ENCODE measurements around the gene GHDC. TPM values are rescaled to one million over a fixed set of nuclear protein-coding genes. Genes with fewer than 3 reads are reported as not detected.

The GHDC gene
- total RNA-seq, 1 donor from 2014 or later, result 12.1 TPM

- peak; percentile 36 to 72 for DNase-seq (ENCODE audit: low read depth in 2 of 2)
Measured at GRCh38 chr17:42183741-42184711, 10.3 kb downstream of the GHDC start.

DNA sequence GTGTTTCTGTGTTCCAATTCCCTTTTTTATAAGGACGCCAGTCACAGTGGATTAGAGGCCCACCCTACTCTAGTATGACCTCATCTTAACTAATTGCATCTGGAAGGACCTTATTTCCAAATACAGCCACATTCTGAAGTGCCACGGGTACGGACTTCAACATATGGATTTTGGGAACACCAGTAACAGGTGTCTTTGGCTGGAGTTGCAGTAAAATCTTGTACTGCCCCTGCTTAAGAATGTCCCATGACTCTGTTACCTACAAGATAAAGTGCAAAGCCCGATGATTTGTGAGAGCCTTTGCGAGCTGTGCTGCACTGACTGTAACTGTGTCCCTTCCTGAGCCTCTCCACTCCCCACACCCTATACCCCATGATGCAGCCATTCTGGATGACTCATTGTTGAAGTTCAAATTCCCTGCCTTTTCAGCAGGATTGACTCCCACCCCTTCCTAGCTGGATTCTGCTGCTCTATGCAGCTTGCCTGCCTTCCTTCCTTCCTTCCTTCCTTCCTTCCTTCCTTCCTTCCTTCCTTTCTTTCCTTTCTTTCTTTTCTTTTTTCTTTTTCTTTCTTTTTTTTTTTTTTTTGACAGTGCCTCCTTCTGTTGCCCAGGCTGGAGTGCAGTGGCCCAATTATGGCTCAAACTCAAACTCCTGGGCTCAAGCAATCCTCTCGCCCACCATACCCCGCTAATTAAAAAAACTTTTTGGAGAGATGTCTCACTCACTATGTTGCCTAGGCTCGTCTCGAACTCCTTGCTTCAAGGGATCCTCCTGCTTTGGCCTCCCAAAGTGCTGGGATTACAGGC, 11.2 kb downstream of the GHDC start:
- peak in 1 of 2 donors; percentile 49 for DNase-seq (ENCODE audit: low read depth in 2 of 2)

DNA sequence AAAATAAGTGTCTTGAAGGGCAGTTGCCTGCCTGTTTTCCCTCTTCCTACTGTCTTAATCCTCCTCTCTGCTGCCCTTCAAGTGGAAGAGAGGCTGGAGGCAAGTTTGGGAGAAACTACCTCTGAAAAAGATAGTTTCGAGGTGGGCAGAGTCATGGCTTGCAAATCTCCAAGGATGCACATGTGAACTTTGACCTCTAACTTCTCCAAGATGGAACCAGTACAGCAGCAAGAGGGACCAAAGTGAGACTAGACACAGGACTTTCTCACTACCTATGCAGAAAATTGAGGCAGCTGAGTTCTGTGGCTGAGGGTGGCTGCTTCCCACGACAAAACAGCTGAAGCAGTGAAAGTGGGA, 12.5 kb downstream of the GHDC start:
- no peak for DNase-seq (ENCODE audit: low read depth in 2 of 2)

- DNase-seq (ENCODE audit: low read depth in 2 of 2), result peak; percentile 74 to 84
Measured at GRCh38 chr17:42180922-42181850, 13.1 kb downstream of the GHDC start, which contains the start of gene KCNH4. KCNH4 (minus strand) TSS chr17:42181142; CDS start chr17:42180945, 197 bp downstream.

- no peak for DNase-seq (ENCODE audit: low read depth in 2 of 2)
Measured at GRCh38 chr17:42180411-42180921, 13.8 kb downstream of the GHDC start.

DNA sequence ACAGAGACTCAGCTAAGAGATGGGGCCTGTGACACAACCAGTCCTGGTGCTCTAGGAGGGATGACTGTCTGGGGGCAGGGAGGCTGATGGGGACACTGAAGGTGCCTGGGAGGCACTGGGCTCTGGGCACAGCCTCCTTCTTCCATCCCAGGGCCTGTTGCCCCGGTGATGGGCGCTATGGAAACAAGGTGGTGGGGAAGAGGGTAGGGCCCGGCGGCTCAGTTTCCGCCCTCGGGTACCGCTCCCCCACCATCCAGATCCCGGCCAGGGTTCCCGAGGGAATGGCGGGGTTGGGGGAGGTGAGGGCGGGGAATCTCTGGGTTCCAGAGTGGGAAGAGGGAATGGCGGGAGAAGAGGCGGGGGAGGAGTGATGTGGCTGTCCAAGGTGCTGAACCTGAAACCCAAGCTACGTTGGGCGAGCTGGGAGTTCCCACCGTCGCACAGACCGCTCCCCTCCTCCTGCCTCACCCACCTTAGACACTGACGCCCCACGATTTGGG, 14.3 kb downstream of the GHDC start:
- peak in 1 of 2 donors; percentile 52 for DNase-seq (ENCODE audit: low read depth in 2 of 2)

DNA sequence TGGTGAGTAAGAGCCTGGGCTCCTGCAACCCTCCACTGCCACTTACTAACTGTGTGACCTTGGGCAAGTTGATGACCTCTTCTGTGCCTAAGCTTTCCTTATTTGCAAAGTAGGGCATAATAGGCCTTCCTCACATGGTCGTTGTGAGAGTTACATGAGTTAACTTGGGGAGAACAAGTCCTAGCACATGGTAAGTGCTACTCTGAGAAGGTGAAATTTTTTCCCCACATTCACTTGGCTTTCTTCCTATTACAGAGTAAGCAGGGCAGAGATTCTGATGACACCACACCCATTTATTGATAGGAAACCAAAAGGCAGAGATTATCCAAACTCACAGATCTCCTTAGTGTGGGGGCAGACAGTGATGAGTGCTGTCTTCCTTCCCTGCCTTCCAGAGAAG, 15.0 kb downstream of the GHDC start:
- DNase-seq (ENCODE audit: low read depth in 2 of 2), result no peak

DNA sequence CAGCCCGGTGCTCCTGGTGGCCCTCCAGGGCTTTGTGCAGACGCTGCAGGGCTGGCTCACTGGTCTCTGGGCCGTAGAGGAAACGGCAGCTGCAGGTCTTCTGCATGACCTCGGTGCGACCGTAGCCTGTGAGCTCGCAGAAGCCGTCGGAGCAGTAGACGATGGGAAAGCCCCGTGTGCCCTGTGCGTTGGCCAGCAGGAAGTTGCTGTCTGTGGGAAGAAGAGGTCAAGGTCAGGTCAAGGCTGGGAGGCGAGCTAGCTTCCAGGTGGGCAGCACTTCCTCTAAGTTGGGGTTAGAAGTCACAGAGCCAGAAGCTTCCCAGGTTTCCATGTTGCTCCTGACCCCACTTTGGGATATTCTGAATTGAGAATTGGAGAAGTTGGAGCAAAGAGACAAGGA, 15.5 kb downstream of the GHDC start:
- peak in 1 of 2 donors; percentile 28 for DNase-seq (ENCODE audit: low read depth in 2 of 2)

GRCh38 chr17:42177684-42178083, 16.6 kb downstream of the GHDC start:
- DNase-seq (ENCODE audit: low read depth in 2 of 2), result no peak

- DNase-seq (ENCODE audit: low read depth in 2 of 2), result no peak
Measured at GRCh38 chr17:42174126-42174783, 20.0 kb downstream of the GHDC start.

GRCh38 chr17:42171831-42172230, 22.5 kb downstream of the GHDC start:
- no peak for DNase-seq (ENCODE audit: low read depth in 2 of 2)

GRCh38 chr17:42169351-42169750, 24.9 kb downstream of the GHDC start:
- no peak for DNase-seq (ENCODE audit: low read depth in 2 of 2)

- DNase-seq (ENCODE audit: low read depth in 2 of 2), result no peak
Measured at GRCh38 chr17:42167807-42168206, 26.5 kb downstream of the GHDC start.

DNA sequence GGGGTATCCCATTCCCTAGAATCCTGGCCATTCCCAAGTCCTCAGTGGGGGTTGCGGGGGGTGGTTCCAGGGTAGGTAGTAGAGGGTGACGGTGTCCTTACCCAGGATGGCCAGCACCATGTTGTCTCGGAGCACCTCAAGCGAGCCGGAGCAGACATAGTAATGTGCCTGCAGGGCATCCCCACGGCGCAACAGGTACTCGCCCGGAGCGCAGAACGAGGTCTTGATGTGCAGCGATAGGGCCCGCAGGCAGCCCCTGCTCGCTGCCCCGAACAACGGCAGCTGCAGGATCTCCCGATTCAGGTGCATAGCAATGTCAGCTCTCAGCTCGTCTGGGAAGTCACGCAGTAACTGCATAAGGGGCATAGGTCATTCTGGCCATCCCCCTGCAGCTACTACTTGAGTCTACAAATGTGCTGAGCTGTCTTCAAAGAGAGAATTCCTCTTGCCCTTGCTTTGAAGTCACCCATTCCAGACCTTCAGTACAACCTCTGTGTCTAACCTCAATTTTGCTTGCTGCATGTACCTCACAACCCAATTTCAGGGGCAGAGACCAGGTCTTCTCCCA, 28.0 kb downstream of the GHDC start:
- no peak for DNase-seq (ENCODE audit: low read depth in 2 of 2)

DNA sequence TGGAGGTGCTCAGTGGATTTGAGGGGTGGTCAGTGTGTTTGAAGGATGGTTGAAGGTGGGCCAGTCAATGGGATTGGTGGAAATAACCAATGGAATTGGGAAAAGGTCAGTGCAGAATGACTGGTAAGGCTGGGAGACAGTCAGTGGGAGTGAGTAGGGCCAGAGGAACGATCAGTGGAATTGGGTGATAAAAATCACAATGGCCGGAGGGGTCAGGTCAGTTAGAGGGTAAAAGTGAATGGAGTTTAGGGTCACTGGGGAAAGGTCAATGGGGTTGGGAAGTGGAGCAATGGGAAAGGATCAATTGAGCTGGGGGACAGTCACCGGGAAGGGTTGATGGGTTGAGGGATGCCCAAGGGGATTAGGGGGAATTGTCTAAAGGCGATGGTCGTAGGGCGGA, 28.5 kb downstream of the GHDC start:
- DNase-seq (ENCODE audit: low read depth in 2 of 2), result no peak

DNA sequence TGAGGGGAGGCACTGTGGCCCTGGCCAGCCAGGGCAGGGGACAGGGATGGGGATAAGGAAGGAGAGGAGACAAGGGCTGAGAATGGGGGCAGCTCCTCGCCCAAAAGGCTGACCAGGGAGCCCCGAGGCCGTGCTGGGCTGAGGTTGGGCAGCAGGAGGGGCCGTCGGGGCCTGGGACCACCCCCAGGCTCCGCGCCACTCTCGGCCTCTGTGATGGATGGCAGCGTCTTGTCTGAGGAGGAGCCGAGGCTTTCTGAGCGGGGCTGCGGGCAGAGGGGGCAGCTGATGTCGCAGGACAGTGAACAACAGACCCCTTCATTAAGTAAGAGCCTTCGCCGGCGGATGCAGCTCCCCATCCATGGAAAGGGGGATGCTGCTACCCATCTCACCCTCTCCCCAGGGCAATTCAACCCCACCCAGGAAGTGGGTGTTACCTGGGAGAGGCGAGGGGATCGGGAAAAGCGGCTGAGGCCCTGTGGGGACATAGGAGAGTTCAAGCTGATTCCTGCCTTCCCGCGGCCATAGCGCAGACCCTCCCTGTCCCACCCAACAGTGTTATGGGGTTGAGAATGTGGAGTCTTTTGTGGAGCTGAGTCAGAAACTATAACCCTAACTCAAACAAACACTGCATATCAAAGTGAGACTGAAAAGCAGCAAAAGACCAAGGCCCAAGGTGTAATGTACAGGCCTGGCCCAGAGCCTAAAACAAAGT, 30.4 kb downstream of the GHDC start:
- DNase-seq (ENCODE audit: low read depth in 2 of 2), result no peak

DNA sequence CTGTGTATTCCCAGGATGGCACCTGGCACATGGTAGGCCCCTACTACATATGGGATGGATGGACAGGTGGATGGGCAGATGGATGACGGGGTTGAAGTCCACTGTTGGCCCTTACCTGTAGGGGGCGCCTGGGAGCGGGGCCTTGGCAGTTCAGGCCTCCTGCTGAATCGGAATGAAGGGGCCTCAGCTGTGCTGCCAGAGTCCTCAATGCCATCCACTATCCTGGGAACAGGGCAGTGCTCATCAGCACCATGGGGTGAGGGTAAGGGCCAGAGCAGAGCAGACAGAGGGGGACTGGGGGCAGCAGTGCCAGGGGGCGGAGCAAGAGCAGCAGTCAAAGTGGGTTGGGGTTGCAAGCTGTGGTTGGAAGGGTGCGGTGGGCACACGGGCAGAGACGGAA, 31.2 kb downstream of the GHDC start:
- peak in 1 of 2 donors; percentile 21 for DNase-seq (ENCODE audit: low read depth in 2 of 2)

- no peak for DNase-seq (ENCODE audit: low read depth in 2 of 2)
Measured at GRCh38 chr17:42160531-42160910, 33.8 kb downstream of the GHDC start.

DNA sequence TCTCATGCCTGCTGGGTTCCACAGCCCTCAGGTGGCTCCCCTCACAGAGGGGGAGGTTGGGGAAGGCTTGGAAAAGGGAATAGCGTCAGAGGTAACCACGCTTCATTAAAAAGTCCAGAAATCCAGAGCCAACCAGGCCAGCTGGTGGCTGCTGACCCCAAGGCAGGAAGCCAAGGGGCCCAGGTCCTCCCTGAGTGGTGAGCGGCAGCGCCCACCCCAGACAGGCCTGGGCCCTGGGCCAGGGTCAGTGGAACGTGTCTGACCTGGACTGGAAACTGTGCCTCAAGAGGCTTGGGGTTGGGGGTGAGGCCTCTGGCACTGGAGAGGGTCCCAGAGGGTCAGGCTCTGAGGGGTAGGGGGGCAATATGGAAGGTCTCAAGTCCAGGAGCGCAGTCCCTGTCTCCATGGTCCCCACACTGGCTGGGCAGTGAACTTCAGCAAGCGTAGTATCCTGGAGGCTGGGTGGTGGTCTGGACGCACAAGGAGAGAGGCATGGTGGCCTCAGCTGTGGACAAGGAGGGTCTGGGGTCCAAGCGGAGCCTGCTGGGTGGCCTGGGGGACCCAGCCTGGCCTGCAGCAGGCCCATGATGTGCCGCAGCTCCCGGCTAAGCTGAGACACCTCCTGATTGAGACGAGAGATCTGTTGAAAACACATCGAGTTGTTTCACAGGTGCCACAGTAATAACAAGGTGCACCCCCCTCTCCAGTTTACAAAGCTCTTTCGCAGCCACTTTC, 34.3 kb downstream of the GHDC start:
- no peak for DNase-seq (ENCODE audit: low read depth in 2 of 2)

All from dermis microvascular lymphatic vessel endothelial cell (primary cell).